Suprapubic skin (tissue), 4 donors: Measurements from ENCODE around the gene ALDH16A1. TPM values are rescaled to one million over a fixed set of nuclear protein-coding genes. Genes with fewer than 3 reads are reported as not detected.

Experiments used
- DNase-seq, 2 donors: peaks; one replicate each; pipeline ENCODE4 v3.0.0-alpha.2; 2019; ENCODE audit warnings: low spot score in 2 of 2
- H3K27ac ChIP-seq: fragments of 200-600 bp; sonication (generic); one replicate; pipeline ENCODE4 v1.5.1; 2019
- H3K27me3 ChIP-seq: fragments of 200-600 bp; sonication (generic); one replicate; pipeline ENCODE4 v1.5.1; 2019
- H3K36me3 ChIP-seq: fragments of 200-600 bp; sonication (generic); one replicate; pipeline ENCODE4 v1.5.1; 2019
- H3K4me1 ChIP-seq: fragments of 200-600 bp; sonication (generic); one replicate; pipeline ENCODE4 v1.5.1; 2019
- H3K4me3 ChIP-seq: fragments of 200-600 bp; sonication (generic); one replicate; pipeline ENCODE4 v1.5.1; 2019; ENCODE audit warnings: mild to moderate bottlenecking
- H3K9me3 ChIP-seq: fragments of 200-600 bp; sonication (generic); one replicate; pipeline ENCODE4 v1.5.1; 2019
- EP300 ChIP-seq: sonication (generic); formaldehyde crosslinking; IDR thresholded peaks from one replicate; pipeline ENCODE4 v1.6.1; 2017; ENCODE audit warnings: antibody characterized with exemption
- POLR2A ChIP-seq, 2 donors: fragments of 450-650 bp; IDR thresholded peaks; one replicate each; pipeline ENCODE4 v1.6.1; 2017; ENCODE audit warnings: antibody characterized with exemption in 2 of 2, mild to moderate bottlenecking in 2 of 2, moderate library complexity in 2 of 2
- POLR2AphosphoS5 ChIP-seq, 3 donors: sonication (generic); formaldehyde crosslinking; IDR thresholded peaks; one replicate each; pipeline ENCODE4 v1.6.1; 2017; ENCODE audit warnings: antibody characterized with exemption in 3 of 3
- WGBS: methylation state at CpG from one replicate; pipeline ENCODE4 v1.1.5; 2018; 5-methylcytosine and 5-hydroxymethylcytosine counted together
- total RNA-seq, 4 donors: library from RNA; depleted of rRNA; stranded (reverse); fragments of >200 nt; gene quantifications; one replicate each; pipeline ENCODE4 v1.1.0, GENCODE V29; 2016
- TF ChIP-seq, protein P1 (sequence below), 2 donors: fragments of 200-600 bp in 1 of 2; fragments of 450-650 bp in 1 of 2; sonication (generic) in 1 of 2; IDR thresholded peaks; one replicate each; pipeline ENCODE4 v1.5.1; 2016 to 2019; ENCODE audit warnings: antibody characterized with exemption in 2 of 2, mild to moderate bottlenecking in 1 of 2, moderate library complexity in 1 of 2

The ALDH16A1 gene
- total RNA-seq, 4 donors from 2014 or later = 21.7 to 47.7 (median 35.9) TPM

DNA sequence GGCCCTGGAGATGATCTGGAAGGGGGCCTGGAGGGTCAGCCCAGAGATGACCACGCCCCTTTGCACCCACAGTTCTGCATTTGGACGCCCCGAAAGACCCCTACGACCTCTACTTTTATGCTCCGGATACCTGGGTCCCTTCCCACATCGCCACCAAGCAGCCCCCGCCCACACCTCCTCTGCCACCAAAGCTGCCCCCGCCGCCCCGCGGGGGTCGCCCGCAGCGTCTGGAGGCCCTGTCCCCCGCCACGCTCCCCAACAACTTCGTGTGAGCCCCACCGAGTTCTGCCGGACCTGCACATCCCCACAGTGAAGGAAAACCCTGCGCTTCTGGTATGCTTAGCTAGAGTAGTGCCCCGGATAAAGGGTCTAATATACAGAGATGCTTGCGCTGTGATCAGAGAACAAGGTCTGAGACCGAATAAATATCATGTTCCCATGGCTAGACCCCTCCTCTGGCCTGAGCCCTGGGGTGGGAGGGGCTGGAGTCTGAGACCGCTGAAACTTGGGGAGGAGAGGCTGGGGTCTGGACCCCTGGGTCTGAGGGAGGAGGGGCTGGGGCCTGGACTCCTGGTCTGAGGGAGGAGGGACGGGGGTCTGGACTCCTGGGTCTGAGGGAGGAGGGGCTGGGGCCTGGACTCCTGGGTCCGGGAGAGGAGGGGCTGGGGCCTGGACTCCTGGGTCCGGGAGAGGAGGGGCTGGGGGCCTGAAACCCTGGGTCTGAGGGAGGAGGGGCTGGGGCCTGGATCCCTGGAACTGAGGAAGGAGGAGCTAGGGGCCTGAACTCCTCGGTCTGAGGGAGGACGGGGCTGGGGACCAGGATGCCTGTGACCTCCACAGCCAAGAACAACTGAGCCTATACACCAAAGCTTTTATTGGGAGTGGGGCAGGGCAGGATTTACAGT, 24.2 kb upstream of the ALDH16A1 start:
- H3K27me3 ChIP-seq = peaks cover 96% of the 10 kb centered on the region
- TF ChIP-seq POLR2A (IDR thresholded peaks at IDR 0.05) (no peak), EP300 (no peak), POLR2AphosphoS5 (IDR thresholded peaks at IDR 0.05) (no peak)
- TF ChIP-seq, protein P1, sequence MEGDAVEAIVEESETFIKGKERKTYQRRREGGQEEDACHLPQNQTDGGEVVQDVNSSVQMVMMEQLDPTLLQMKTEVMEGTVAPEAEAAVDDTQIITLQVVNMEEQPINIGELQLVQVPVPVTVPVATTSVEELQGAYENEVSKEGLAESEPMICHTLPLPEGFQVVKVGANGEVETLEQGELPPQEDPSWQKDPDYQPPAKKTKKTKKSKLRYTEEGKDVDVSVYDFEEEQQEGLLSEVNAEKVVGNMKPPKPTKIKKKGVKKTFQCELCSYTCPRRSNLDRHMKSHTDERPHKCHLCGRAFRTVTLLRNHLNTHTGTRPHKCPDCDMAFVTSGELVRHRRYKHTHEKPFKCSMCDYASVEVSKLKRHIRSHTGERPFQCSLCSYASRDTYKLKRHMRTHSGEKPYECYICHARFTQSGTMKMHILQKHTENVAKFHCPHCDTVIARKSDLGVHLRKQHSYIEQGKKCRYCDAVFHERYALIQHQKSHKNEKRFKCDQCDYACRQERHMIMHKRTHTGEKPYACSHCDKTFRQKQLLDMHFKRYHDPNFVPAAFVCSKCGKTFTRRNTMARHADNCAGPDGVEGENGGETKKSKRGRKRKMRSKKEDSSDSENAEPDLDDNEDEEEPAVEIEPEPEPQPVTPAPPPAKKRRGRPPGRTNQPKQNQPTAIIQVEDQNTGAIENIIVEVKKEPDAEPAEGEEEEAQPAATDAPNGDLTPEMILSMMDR (IDR thresholded peaks at IDR 0.05) = no peak
- no peak overlapping the region for H3K27ac ChIP-seq
- WGBS = 26% methylated on average over 29 of the region's 29 CpGs
- no peaks in the 10 kb centered on the region for H3K36me3 ChIP-seq
- peak in 1 of 2 donors; percentile 71 for DNase-seq
- peak overlapping the region; percentile 20 for H3K4me3 ChIP-seq
- H3K9me3 ChIP-seq = no peaks in the 10 kb centered on the region
- H3K4me1 ChIP-seq = peaks cover 13% of the 10 kb centered on the region

DNA sequence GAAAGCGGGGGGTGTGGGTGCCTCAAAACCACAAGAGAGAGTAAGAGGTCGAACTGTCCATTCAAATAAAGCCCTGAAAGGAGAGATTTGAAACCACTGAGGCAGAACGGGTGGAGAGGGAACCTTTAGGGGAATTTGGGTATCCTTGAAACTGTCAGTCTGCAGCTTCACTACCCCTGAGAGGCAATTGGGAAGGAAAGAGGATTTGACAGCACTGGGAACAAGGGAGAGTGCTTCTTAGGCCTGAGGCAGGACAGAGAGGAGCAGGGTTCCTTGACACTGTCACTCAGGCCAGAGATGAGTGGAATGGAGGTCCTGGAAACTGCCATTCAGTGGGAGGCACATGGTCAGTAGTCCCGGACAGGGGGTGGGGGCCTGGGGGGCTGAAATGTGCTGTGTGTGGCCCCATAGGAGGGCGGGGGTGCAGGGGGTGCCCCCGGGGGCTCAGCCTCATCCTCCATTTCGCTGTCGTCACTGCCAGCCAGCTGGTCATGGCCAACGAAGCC, 22.8 kb upstream of the ALDH16A1 start:
- no peak overlapping the region for H3K4me3 ChIP-seq
- peak in 1 of 2 donors; percentile 66 for DNase-seq
- TF ChIP-seq EP300 (no peak), POLR2AphosphoS5 (IDR thresholded peaks at IDR 0.05) (no peak), POLR2A (IDR thresholded peaks at IDR 0.05) (no peak)
- TF ChIP-seq, protein P1 (IDR thresholded peaks at IDR 0.05) = no peak
- H3K36me3 ChIP-seq = no peaks in the 10 kb centered on the region
- WGBS = 87% methylated on average over 5 of the region's 9 CpGs
- no peaks in the 10 kb centered on the region for H3K9me3 ChIP-seq
- peaks cover 96% of the 10 kb centered on the region for H3K27me3 ChIP-seq
- H3K4me1 ChIP-seq = peaks cover 12% of the 10 kb centered on the region
- H3K27ac ChIP-seq = no peak overlapping the region

DNA sequence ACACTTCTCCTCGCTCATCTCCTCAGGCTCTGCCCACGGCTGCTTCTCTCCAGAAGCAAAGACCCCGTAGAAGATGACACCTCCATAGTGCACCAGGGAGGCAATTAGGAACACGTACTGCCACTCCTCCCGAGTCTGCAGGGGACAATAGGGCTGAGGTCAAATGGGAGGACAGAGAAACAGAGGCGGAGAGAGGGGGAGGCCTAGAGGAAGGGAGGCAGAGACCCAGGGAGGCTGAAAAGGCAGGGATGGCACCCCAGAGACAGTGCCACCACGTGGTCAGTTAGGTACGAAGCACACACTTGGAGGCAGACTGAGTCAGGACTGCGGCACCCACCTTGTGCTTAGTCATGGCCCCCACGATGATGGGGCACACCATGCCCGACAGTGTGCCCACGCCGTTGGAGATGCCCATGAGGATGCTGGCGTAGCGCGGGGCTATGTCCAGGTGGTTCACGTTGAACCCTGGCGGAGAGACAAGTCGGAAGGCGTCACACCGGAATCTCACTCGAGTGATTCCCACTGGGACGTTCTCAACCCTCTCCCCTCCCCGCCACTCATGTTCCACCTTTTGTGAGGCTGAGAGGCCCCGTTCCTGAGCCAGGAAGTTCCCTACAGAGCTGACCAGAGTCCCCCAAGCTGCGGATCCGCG, 22.2 kb upstream of the ALDH16A1 start:
- Histone ChIP-seq H3K27me3 (peaks cover 96% of the 10 kb centered on the region), H3K4me1 (peaks cover 12% of the 10 kb centered on the region), H3K27ac (no peak overlapping the region), H3K9me3 (no peaks in the 10 kb centered on the region), H3K4me3 (no peak overlapping the region), H3K36me3 (no peaks in the 10 kb centered on the region)
- WGBS = 77% methylated on average over 26 of the region's 28 CpGs
- TF ChIP-seq, protein P1 (IDR thresholded peaks at IDR 0.05) = no peak
- TF ChIP-seq POLR2AphosphoS5 (IDR thresholded peaks at IDR 0.05) (no peak), POLR2A (IDR thresholded peaks at IDR 0.05) (no peak), EP300 (no peak)
- DNase-seq = peak in 1 of 2 donors; percentile 61

DNA sequence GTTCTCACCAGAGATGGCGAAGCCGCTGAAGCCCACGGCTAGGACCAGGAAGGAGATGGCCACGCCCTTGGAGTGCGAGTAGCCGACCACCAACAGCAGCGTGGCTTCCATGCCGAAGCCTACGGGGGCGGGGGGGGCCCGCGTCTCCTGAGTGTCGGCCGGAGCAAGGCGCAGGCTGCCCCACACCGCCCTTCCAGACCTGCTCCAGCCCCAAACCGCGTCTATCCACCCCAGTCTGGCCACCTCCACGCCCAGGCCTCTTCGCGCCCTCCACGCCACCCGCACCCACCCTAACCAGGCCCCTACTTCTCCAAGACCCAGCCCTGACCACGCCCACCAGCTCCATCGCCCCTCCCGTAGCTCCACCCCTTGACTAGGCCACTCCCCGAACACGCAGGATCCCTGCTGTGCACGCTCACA, 21.7 kb upstream of the ALDH16A1 start:
- peaks cover 96% of the 10 kb centered on the region for H3K27me3 ChIP-seq
- no peaks in the 10 kb centered on the region for H3K36me3 ChIP-seq
- WGBS = 64% methylated on average over 29 of the region's 29 CpGs
- no peak overlapping the region for H3K27ac ChIP-seq
- no peak overlapping the region for H3K4me3 ChIP-seq
- DNase-seq = peak in 1 of 2 donors; percentile 73
- H3K9me3 ChIP-seq = no peaks in the 10 kb centered on the region
- peaks cover 12% of the 10 kb centered on the region for H3K4me1 ChIP-seq
- TF ChIP-seq, protein P1 (IDR thresholded peaks at IDR 0.05) = no peak
- TF ChIP-seq POLR2AphosphoS5 (IDR thresholded peaks at IDR 0.05) (no peak), EP300 (no peak), POLR2A (IDR thresholded peaks at IDR 0.05) (no peak)
